ENCODE measurements around the gene SVOP.

The SVOP gene

GRCh38 chr12:108928695-108929094 is 92.2 kb downstream of the SVOP start:
- DNase-seq, result no peak

- no peak for DNase-seq
Measured at GRCh38 chr12:108922918-108923317, 98.0 kb downstream of the SVOP start.

DNA sequence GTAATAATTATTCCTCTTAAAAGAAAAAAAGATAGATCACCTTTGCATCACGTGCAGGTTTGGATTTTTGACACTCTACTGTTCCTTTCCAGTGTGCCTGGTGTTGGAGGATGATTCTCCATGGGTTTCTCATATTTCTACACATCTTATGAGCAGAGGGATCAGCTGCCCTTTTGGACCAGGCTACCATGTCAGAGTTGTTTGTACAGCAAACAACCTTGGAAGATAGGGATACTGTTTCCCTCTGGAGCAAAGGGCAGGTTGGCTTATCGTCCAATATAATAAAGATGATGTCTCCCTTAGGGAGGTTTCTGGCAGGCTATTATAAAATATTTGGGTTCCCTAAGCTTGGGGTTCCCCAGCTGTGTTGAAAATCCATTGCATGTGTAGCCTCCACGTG is 98.9 kb downstream of the SVOP start:
- no peak for DNase-seq

DNA sequence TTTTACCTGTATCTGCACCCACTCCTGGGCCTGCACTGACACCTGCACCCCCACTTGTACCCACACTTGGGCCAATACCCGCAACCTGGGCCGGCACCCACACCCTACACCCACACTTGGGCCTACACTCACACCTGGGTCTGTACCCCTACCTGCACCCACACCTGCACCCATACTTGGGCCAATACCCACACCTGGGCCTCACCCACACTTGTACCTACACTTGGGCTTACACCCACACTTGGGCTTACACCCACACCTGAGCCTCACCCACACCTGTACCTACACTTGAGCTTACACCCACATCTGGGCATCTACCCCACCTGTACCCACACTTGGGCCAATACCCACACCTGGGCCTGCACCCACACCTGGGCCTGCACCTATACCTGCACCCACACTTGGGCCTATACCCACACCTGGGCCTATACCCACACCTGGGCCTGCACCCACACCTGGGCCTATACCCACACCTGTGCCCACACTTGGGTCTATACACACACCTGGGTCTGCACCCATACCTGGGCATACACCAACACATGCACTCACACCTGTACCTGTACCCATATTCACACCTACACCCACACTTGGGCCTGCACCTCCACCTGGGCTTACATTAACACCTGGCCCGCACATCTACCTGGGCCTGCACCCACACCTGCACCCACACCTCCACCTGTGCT is 101.8 kb downstream of the SVOP start:
- DNase-seq, result no peak

GRCh38 chr12:108918206-108918605 is 102.7 kb downstream of the SVOP start:
- no peak for DNase-seq

DNA sequence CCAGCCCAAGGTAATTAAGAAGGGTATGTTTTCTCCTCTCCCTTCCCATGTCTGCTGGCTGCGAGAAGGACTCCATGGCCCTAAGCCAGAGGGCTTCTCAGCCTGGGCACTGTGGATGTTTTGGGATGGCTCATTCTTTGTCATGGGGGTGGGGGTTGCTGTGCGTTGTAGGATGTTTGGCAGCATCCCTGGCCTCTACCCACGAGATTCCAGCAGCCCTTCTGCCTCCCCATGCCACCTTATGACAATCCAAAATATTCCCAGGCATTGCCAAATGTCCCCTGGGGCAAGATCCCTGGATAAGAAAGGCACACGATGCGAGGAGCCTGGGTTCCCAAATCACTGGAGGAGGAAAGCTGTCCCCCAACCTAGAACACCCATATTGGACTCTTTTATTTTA is 104.5 kb downstream of the SVOP start:
- DNase-seq, result no peak

DNA sequence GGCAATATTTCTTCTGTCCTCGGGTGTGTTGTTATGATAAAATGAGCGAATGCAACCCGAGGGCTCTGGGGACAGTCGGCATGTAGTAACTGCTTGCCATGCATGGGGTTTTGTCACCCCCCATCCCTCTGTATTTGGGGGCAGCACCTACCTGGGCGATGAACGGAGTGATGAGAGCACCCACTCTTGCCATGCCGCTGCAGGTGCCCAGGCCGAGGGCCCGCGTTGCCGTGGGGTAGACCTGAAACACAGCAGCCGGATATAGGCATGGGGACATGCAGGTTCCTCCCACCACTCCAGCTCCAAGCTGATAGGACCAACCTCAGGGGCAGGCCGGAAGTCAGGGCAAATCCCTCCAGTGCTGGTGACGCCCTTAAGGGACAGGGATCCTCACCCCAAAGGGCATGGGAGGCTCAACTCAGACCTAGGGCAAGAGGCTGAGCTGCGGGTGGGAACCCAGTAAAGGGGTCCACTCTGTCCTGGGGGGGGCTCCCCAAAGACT is 105.2 kb downstream of the SVOP start:
- DNase-seq, result no peak

DNA sequence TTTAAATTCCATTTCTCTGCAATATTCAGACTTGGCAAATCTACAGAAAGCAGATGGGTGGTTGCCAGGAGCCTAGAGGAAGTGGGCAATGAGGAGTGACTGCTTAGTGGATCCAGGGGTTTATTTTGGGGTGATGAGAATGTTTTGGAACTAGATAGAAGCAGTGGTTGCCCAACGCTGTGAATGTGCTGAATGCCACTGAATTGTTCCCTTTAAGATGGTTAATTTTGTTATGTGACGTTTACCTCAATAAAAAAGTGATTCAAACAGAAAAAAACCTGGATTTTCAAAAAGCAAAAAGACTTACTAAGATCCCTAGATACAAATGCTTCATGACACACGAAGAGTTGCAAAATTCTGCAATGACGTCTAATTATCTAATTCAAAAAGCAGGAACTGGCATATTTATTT is 106.7 kb downstream of the SVOP start:
- DNase-seq, result no peak

DNA sequence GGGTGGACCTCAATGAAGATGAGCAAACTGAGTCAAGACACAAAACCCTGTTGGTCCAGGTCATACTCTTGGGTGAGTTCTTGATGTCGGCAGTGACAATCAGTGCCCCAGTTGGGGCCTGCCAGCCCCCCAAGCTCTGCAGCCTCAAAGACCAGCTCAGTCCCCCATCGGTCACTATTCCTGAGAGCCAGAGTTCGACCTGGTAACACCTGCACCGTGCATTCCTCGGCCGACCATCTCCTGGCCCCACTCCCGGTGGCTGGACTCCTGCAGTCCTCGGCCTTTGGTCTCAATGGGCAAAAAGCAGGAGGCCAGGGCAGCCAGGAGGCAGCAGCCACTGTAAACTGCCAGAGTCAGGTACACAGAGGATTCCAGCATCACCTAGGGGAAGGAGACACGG is 108.5 kb downstream of the SVOP start:
- DNase-seq, result no peak

GRCh38 chr12:108911915-108912314 is 109.0 kb downstream of the SVOP start:
- no peak for DNase-seq

GRCh38 chr12:108910336-108910735 is 110.5 kb downstream of the SVOP start:
- no peak for DNase-seq

DNA sequence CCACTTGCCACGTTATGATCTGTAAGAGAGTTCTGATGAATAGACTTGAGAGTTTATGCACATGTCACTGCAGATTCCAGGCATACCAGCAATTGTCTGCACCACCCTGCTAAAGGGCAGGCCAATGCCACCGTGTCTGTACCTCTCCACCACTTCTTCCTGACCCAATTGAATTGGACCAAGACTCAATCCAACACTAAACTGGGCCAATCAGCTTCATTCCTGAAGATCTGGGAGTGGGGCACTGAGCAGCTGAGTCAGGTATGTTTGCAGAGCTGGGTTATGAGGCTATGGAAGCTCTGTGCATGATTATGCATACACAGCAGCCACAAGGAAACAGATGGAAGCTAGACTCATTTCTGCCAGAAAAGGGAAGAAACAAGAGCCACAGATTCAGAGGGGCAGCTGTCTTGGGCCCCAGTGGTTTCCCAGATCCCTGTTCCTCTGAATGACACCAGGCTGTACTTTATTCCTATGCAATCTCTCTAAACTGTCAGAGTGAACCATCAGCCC is 113.0 kb downstream of the SVOP start:
- no peak for DNase-seq

GRCh38 chr12:108906971-108907370 is 113.9 kb downstream of the SVOP start:
- no peak for DNase-seq

- DNase-seq, result no peak
Measured at GRCh38 chr12:108905725-108906124, 115.1 kb downstream of the SVOP start.

DNA sequence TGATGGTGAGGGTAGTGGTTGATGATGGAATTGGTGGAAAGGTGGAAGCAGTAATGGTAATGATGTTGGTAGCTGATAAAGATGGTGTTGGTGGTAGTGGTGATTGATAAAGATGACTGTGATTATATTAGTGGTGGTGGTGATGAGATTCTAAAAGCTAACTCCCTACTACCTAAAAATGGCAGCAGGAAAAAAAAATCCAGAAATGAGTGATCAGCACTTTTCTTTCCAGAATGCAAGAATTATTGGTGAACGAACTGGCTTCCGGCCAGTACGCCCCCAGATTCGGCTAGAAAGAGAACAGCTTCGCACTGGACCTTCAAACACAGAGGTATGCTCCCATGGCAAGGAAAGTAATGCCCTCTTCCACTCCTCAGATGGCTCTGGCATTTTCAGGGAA is 121.7 kb downstream of the SVOP start:
- no peak for DNase-seq

DNA sequence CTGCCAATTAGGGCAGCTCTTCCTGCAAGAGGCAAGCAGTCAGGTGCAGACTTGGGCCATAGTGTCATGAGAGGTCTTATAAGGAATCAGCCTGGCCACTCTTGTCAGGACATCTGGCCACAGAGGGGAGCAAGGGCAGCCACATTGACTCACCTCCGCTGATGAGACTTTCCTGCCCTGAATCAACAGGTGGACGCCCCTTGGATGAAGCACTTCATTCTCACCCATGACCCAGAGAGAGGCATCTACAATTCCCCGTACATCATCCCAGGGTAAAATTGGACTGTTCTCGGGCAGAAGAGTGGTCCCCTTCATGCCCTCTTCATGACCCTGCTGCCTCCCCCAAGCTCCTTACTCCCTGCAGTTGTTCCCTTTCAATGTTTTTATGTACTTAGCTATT is 124.1 kb downstream of the SVOP start:
- DNase-seq, result no peak

- no peak for DNase-seq
Measured at GRCh38 chr12:108896336-108896735, 124.5 kb downstream of the SVOP start.

- DNase-seq, result no peak
Measured at GRCh38 chr12:108895220-108895802, 125.6 kb downstream of the SVOP start.

DNA sequence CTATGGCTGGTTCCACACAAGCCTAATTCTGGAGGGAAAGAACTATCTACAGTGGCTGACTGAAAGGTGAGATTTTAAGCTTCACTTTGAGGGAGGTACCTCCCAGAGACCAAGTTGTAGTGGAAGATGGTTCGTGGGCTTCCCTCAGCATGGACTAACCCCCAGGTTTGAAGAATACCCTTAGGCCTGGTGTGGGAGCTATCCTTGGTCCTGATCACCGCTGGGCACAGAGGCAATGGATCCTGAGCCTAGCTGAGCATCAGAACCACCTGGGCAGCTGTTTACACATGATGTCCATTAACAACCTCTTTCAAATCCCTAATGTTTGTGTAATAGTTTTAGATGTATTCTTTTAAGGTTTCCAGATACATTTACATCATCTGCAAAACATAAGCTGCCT is 130.7 kb downstream of the SVOP start:
- no peak for DNase-seq

GRCh38 chr12:108888031-108888430 is 132.8 kb downstream of the SVOP start:
- no peak for DNase-seq

DNA sequence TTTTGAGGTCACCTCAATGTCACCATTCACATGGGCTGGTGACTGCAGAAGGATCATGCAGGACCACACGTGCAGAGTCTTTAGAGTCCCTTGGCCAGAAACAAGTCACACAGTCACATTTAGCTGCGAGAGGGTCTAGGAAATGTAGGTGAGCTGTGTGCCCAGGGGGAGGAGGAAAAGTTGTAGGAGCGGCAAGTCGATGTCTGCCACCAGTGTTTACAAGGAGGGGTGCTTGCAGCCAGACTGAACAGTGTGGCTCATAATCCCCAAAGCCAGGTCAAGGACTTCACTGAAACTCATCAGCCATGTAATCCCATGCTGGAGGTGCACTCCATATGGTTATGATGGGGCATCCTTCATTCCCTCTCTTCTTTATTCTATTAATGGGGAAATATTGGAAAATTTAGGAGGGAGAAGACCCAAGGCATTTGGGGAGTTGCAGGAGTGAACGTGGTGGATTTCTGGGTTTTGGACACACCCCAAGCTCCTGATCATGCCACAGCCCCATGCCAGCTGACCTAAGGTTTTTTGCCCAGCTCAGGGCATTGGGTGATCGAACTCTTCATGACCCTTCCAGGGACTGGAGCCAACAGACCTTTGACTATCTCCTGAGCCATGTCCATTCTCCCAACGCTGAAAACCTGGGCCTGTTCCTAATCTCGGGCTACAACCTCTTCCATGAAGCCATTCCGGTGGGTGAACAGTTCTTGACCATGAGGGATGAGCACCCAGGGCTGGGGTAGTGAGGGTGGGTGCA is 133.8 kb downstream of the SVOP start:
- DNase-seq, result no peak

DNA sequence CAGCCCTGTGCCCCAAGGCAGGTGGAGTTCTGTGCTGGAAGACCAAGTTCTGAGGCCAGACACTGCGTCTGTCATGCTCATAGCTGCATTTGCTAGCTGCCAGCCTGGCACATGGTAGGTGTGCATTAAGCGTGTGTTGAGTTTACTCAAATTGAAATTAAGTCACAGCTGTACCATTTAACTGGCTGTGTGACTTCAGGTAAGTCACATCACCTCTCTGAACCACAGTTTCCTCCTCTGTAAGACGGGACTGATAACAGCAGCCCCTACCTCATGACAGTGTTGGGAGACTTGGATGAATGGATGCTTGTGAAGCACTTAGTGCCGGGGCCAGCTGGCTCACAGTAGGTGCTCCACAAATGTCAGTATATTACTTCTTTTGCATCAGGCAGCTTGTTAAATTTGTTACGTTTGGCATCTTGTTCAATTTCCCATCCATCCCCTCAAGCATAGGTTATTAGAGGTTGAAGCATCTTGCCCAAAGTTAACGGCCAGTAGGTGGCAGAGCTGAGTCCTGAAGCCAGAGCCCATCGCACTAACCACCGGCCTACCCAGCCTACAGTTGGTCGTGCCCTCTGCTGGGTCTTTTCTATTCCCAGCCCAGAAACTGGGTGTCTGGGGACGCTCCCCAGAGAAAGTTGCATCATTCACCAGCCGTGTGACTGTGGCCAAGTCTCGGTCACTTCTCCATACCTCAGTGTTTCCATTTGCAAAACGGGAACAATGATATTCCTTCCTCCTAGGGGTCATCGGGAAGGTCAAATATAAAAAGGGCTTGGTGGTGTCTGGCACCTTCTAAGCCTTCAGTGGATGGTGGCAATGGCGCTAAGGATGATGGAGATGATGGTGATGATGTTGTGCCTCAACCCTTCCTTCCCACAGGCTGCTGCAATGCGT is 136.5 kb downstream of the SVOP start:
- DNase-seq, result peak; percentile 60

DNA sequence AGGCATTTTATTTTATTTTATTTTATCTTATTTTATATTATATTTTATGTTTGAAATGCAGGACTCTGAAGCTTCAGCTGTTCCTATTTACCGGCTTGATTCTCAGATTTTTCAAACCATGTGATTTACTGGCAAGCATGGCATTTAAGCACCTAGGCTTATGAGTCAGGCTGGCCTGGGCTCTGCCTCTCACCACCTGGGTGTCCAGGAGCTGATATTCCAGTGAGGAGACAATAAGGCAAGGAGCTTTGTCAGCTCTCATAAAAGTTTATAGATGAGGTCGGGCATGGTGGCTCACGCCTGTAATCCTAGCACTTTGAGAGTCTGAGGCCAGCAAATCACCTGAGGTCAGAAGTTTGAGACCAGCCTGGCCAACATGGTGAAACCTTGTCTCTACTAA is 138.9 kb downstream of the SVOP start:
- no peak for DNase-seq

Measured in activated CD8-positive, alpha-beta memory T cell treated with anti-CD3 and anti-CD28 coated beads, Interleukin-2, amount 50 U/mL, for 4 hours (primary cell).